Astrocyte (in vitro differentiated cells and primary cell): ENCODE results near the gene ZBTB16.

Source experiments
- EZH2 ChIP-seq: IDR thresholded peaks from 2 replicates; pipeline ENCODE4 v1.6.1; 2012; ENCODE audit warnings: mild to moderate bottlenecking, low read length, inconsistent platforms; ENCODE audit not compliant: insufficient read depth
- TF ChIP-seq, protein P1 (sequence below): IDR thresholded peaks from 2 replicates; pipeline ENCODE4 v1.5.1; 2011; ENCODE audit warnings: low read depth, mild to moderate bottlenecking, inconsistent platforms, low read length, moderate library complexity; ENCODE audit not compliant: insufficient read depth

DNA sequence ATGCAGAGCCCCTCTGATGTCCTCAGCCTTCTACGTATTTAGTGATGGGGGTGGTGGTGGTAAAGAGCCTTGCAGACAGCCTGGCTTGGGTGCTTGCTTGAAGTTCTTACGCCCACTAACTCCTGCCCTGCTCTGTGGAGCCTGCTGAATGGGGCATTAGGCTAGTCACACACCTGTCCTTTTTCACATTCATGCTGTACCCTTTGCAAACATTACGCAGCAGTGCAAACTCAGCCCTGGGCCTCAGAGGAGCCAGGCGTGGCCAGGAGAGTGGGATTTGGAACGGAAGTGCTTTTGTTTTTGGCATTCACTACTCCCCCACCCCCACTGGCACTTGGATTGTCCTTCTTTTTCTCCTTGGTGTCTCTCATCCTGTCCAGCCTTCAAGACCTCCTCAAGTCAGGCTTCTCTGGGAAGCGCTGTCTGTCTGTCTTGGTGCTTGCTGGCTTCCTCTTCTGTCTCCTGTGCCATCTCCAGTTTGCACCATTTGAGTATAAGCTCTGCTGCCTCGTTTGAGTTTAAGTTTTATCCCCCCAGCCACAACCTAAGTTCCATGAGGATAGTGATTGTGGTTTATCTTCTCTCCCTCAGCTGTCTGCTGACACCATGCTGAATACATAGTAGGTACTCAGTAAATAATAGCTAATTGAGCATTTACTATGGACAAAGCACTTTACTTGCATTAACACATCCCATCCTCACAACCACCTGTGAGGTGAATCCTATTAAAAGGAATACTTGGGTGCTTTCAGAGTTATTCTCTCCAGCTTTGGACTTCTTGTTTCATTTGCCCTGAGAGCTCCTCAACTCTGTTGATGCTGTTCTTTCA lies 26.7 kb downstream of the ZBTB16 start:
- TF ChIP-seq, protein P1, sequence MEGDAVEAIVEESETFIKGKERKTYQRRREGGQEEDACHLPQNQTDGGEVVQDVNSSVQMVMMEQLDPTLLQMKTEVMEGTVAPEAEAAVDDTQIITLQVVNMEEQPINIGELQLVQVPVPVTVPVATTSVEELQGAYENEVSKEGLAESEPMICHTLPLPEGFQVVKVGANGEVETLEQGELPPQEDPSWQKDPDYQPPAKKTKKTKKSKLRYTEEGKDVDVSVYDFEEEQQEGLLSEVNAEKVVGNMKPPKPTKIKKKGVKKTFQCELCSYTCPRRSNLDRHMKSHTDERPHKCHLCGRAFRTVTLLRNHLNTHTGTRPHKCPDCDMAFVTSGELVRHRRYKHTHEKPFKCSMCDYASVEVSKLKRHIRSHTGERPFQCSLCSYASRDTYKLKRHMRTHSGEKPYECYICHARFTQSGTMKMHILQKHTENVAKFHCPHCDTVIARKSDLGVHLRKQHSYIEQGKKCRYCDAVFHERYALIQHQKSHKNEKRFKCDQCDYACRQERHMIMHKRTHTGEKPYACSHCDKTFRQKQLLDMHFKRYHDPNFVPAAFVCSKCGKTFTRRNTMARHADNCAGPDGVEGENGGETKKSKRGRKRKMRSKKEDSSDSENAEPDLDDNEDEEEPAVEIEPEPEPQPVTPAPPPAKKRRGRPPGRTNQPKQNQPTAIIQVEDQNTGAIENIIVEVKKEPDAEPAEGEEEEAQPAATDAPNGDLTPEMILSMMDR = no peak
- no peak for TF ChIP-seq EZH2
